Memory B cell (primary cell): ENCODE results near the gene CRTC1.

Experiments used
- ATAC-seq: fragments of 150-1000 bp; cut with Tn5 transposase; 2 replicates; pipeline ENCODE4 v1.10.0; 2021; ENCODE audit warnings: low read depth, mild to moderate bottlenecking, moderate library complexity
- DNase-seq, 2 donors: peaks; one replicate each; pipeline ENCODE4 v3.0.0; 2022; ENCODE audit warnings: low spot score in 2 of 2
- H3K27ac Mint-ChIP-seq: one replicate; pipeline ENCODE4 v1.8.0; 2022; ENCODE audit warnings: mild to moderate bottlenecking, moderate library complexity, mixed read lengths
- H3K27me3 Mint-ChIP-seq: one replicate; pipeline ENCODE4 v1.8.0; 2022; ENCODE audit warnings: mixed read lengths
- H3K36me3 Mint-ChIP-seq: one replicate; pipeline ENCODE4 v1.8.0; 2022; ENCODE audit warnings: mild to moderate bottlenecking, mixed read lengths
- H3K4me1 Mint-ChIP-seq: one replicate; pipeline ENCODE4 v1.8.0; 2022; ENCODE audit warnings: mixed read lengths
- H3K4me3 Mint-ChIP-seq: one replicate; pipeline ENCODE4 v1.8.0; 2022; ENCODE audit warnings: mild to moderate bottlenecking, moderate library complexity, mixed read lengths
- H3K9me3 Mint-ChIP-seq: one replicate; pipeline ENCODE4 v1.8.0; 2022; ENCODE audit warnings: mixed read lengths

Gene CRTC1

GRCh38 chr19:18789883-18790565 lies 106.5 kb downstream of the CRTC1 start:
- Mint-ChIP-seq H3K36me3 (peaks cover 1% of the 10 kb centered on the region), H3K27ac (peak overlapping the region; percentile 20), H3K4me1 (peaks cover 30% of the 10 kb centered on the region), H3K4me3 (peak overlapping the region; percentile 92), H3K27me3 (peaks cover 43% of the 10 kb centered on the region), H3K9me3 (no peaks in the 10 kb centered on the region)
- peak in 1 of 2 donors; percentile 32 for DNase-seq
- ATAC-seq, result peak; percentile 58

GRCh38 chr19:18790566-18791314 lies 107.3 kb downstream of the CRTC1 start, which contains the start of gene COMP:
Gene COMP (minus strand): TSS chr19:18791305. CDS start chr19:18791269, 36 bp downstream.
- H3K27ac Mint-ChIP-seq, result peak within 1 kb of the TSS; percentile 20
- no peaks in the 10 kb centered on the region for H3K9me3 Mint-ChIP-seq
- peaks cover 1% of the 10 kb centered on the region for H3K36me3 Mint-ChIP-seq
- H3K4me3 Mint-ChIP-seq, result peak within 1 kb of the TSS; percentile 86
- ATAC-seq (peak; percentile 16), DNase-seq (peak in 1 of 2 donors; percentile 28)
- H3K4me1 Mint-ChIP-seq, result peaks cover 26% of the 10 kb centered on the region
- peaks cover 39% of the 10 kb centered on the region for H3K27me3 Mint-ChIP-seq

DNA sequence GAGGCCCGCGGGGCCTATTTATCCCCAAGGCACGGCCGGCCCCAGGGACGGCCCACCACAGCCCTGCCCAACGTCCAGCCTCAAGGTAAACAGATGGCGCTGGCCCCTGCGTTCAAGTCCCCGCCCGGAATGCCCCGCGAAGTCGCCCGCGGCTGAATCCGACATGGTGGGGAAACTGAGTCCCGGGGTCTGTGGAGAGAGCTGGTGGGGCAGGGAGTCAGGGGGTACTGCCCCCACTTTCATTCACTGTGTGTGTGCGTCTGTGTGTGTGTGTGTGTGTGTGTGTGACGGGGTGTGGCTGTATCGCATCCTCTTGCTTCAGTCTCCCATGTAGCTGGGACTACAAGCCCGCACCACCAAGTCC lies 107.8 kb downstream of the CRTC1 start:
- peaks cover 1% of the 10 kb centered on the region for H3K36me3 Mint-ChIP-seq
- no peak overlapping the region for H3K27ac Mint-ChIP-seq
- ATAC-seq, result no peak
- H3K4me1 Mint-ChIP-seq, result peaks cover 26% of the 10 kb centered on the region
- no peak overlapping the region for H3K4me3 Mint-ChIP-seq
- no peaks in the 10 kb centered on the region for H3K9me3 Mint-ChIP-seq
- no peak for DNase-seq
- H3K27me3 Mint-ChIP-seq, result peaks cover 35% of the 10 kb centered on the region

GRCh38 chr19:18792661-18793060 lies 109.2 kb downstream of the CRTC1 start:
- peaks cover 34% of the 10 kb centered on the region for H3K27me3 Mint-ChIP-seq
- no peaks in the 10 kb centered on the region for H3K9me3 Mint-ChIP-seq
- no peak for DNase-seq
- no peak overlapping the region for H3K27ac Mint-ChIP-seq
- ATAC-seq, result no peak
- H3K4me1 Mint-ChIP-seq, result peaks cover 22% of the 10 kb centered on the region
- no peak overlapping the region for H3K4me3 Mint-ChIP-seq
- H3K36me3 Mint-ChIP-seq, result peaks cover 1% of the 10 kb centered on the region

DNA sequence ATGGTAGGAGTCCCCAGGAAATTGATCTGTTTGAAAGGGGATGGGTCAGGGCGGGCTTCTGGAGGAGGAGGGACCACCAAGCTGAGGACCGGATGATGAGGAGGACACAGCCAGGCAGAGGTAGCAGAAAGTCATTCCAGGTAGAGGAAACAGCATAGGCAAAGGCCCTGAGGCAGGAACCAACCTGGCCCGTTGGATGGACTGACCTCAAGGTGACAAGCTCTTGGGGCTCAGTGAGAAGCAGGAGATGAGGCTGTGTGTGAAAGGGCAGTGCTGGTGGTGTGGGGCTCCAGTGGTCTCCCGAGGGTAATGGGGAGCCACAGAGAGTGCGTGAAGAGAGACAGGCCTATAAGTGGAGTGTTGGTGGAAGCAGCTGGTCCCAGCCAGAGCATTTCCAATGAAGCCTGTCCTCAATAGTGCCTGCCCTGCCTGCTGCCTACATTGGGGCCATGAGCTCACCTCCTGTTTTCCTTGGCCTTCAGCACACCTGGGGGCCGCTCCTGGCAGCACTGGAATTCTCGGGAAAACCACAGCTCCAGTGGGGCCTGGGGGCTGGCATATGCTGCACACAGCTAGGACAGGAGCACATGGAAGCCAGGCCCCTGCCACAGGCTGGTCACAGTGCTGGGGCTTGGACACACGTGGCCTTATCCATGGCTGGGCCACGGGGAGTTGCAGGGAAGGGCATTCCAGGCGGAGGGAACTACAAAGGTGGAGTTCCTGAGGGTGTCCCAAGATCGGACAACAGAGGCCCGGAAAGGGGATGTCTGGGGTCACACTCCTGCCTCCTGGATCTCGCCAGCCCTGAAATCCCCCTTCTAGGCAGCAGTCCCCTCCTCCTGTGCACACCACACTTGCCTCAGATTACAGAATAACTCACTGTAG lies 109.9 kb downstream of the CRTC1 start:
- H3K27me3 Mint-ChIP-seq, result peaks cover 34% of the 10 kb centered on the region
- H3K9me3 Mint-ChIP-seq, result no peaks in the 10 kb centered on the region
- peaks cover 1% of the 10 kb centered on the region for H3K36me3 Mint-ChIP-seq
- ATAC-seq (no peak), DNase-seq (no peak)
- no peak overlapping the region for H3K27ac Mint-ChIP-seq
- peaks cover 20% of the 10 kb centered on the region for H3K4me1 Mint-ChIP-seq
- H3K4me3 Mint-ChIP-seq, result no peak overlapping the region

GRCh38 chr19:18794029-18794313 lies 110.5 kb downstream of the CRTC1 start:
- Mint-ChIP-seq H3K27me3 (peaks cover 30% of the 10 kb centered on the region), H3K36me3 (peaks cover 1% of the 10 kb centered on the region), H3K4me3 (no peak overlapping the region), H3K4me1 (peaks cover 16% of the 10 kb centered on the region), H3K9me3 (no peaks in the 10 kb centered on the region), H3K27ac (no peak overlapping the region)
- no peak for ATAC-seq
- DNase-seq, result no peak

- no peak overlapping the region for H3K27ac Mint-ChIP-seq
- H3K36me3 Mint-ChIP-seq, result no peaks in the 10 kb centered on the region
- H3K4me3 Mint-ChIP-seq, result no peak overlapping the region
Measured at GRCh38 chr19:18794692-18795091, 111.2 kb downstream of the CRTC1 start.

DNA sequence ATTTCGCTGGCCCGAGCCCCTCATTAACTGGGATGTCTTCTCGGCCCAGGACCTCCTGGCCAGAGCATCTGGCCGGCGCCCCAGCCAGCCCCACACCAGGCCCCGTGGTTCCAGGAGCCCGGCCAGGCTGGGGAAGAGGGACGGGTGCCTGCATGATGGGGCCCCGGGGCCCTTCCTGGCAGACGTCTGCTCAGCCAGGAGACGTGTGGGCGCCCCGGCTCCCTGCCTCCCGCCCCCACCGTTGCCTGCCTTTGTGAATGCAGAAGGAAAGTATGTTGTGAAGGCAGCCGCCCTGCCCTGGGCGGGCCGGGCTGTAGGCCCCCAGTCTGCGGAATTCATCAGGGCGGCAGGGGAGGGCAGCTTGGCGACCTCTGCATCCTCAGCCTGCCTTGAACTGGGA lies 112.1 kb downstream of the CRTC1 start:
- DNase-seq, result no peak
- ATAC-seq, result peak; percentile 36
- H3K9me3 Mint-ChIP-seq, result no peaks in the 10 kb centered on the region
- H3K27ac Mint-ChIP-seq, result no peak overlapping the region
- H3K4me1 Mint-ChIP-seq, result peaks cover 5% of the 10 kb centered on the region
- H3K4me3 Mint-ChIP-seq, result no peak overlapping the region
- H3K36me3 Mint-ChIP-seq, result no peaks in the 10 kb centered on the region
- H3K27me3 Mint-ChIP-seq, result peaks cover 24% of the 10 kb centered on the region

More at GRCh38 chr19:18794692-18795091, 111.2 kb downstream of the CRTC1 start:
- ATAC-seq, result no peak
- Mint-ChIP-seq H3K27me3 (peaks cover 28% of the 10 kb centered on the region), H3K4me1 (peaks cover 10% of the 10 kb centered on the region), H3K9me3 (no peaks in the 10 kb centered on the region)
- no peak for DNase-seq

DNA sequence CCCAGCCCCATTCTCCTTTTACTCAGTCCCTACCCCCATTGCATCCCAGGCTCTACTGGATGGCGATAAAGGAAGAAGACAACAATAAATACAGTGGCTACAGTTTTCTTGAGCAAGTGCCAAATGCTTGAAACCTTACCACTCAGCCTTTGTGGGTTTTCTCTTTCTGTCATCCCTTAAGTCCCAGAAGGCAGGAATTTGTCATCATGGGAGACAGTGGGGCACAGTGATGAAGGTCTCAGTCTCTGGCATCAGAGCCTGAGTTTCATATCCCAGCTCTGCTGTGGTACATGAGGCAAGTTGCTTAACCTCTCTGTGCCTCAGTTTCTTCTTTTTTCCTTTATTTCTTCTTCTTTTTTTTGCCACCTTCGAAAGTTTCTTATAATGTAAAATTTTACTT lies 112.8 kb downstream of the CRTC1 start:
- Mint-ChIP-seq H3K36me3 (no peaks in the 10 kb centered on the region), H3K4me3 (no peak overlapping the region), H3K27me3 (peaks cover 20% of the 10 kb centered on the region), H3K4me1 (no peaks in the 10 kb centered on the region), H3K27ac (no peak overlapping the region), H3K9me3 (no peaks in the 10 kb centered on the region)
- ATAC-seq (no peak), DNase-seq (no peak)

- no peak for DNase-seq
- no peak overlapping the region for H3K27ac Mint-ChIP-seq
- no peaks in the 10 kb centered on the region for H3K4me1 Mint-ChIP-seq
- H3K36me3 Mint-ChIP-seq, result no peaks in the 10 kb centered on the region
- peaks cover 1% of the 10 kb centered on the region for H3K9me3 Mint-ChIP-seq
- H3K27me3 Mint-ChIP-seq, result peaks cover 13% of the 10 kb centered on the region
- no peak for ATAC-seq
- H3K4me3 Mint-ChIP-seq, result no peak overlapping the region
Measured at GRCh38 chr19:18798384-18799352, 115.2 kb downstream of the CRTC1 start.

GRCh38 chr19:18799389-18799970 lies 116.0 kb downstream of the CRTC1 start:
- H3K9me3 Mint-ChIP-seq, result peaks cover 1% of the 10 kb centered on the region
- no peak for ATAC-seq
- no peak overlapping the region for H3K27ac Mint-ChIP-seq
- H3K36me3 Mint-ChIP-seq, result no peaks in the 10 kb centered on the region
- H3K4me3 Mint-ChIP-seq, result no peak overlapping the region
- DNase-seq, result no peak
- peaks cover 11% of the 10 kb centered on the region for H3K27me3 Mint-ChIP-seq
- no peaks in the 10 kb centered on the region for H3K4me1 Mint-ChIP-seq

- peaks cover 13% of the 10 kb centered on the region for H3K27me3 Mint-ChIP-seq
- H3K9me3 Mint-ChIP-seq, result peaks cover 1% of the 10 kb centered on the region
- no peak overlapping the region for H3K4me3 Mint-ChIP-seq
- no peaks in the 10 kb centered on the region for H3K4me1 Mint-ChIP-seq
- no peak overlapping the region for H3K27ac Mint-ChIP-seq
- no peaks in the 10 kb centered on the region for H3K36me3 Mint-ChIP-seq
- ATAC-seq (no peak), DNase-seq (no peak)
Measured at GRCh38 chr19:18800079-18800478, 116.6 kb downstream of the CRTC1 start.

GRCh38 chr19:18800636-18801035 lies 117.2 kb downstream of the CRTC1 start:
- H3K36me3 Mint-ChIP-seq, result no peaks in the 10 kb centered on the region
- no peak for ATAC-seq
- no peak for DNase-seq
- H3K4me1 Mint-ChIP-seq, result no peaks in the 10 kb centered on the region
- no peak overlapping the region for H3K27ac Mint-ChIP-seq
- H3K4me3 Mint-ChIP-seq, result no peak overlapping the region
- H3K9me3 Mint-ChIP-seq, result peaks cover 1% of the 10 kb centered on the region
- H3K27me3 Mint-ChIP-seq, result peaks cover 13% of the 10 kb centered on the region
